Keratinocyte (primary cell): ENCODE data around the gene KCNQ1OT1.

Experiments
- EZH2 ChIP-seq: IDR thresholded peaks from one replicate; pipeline ENCODE4 v1.6.1; 2012; ENCODE audit warnings: inconsistent platforms, mild to moderate bottlenecking, low read length, moderate library complexity
- TF ChIP-seq, protein P1 (sequence below), 3 experiments: IDR thresholded peaks in 1 of 3; conservative IDR thresholded peaks in 1 of 3; optimal IDR thresholded peaks in 1 of 3; 2 replicates in 2 of 3; 3 replicates in 1 of 3; pipeline versions ENCODE3 to v1.5.1; 2011; ENCODE audit warnings: low read length in 3 of 3, mild to moderate bottlenecking in 3 of 3, moderate library complexity in 2 of 3, control low read depth in 1 of 3, inconsistent platforms in 1 of 3; ENCODE audit not compliant: insufficient read depth in 2 of 3; ENCODE audit errors: extremely low read depth in 1 of 3

DNA sequence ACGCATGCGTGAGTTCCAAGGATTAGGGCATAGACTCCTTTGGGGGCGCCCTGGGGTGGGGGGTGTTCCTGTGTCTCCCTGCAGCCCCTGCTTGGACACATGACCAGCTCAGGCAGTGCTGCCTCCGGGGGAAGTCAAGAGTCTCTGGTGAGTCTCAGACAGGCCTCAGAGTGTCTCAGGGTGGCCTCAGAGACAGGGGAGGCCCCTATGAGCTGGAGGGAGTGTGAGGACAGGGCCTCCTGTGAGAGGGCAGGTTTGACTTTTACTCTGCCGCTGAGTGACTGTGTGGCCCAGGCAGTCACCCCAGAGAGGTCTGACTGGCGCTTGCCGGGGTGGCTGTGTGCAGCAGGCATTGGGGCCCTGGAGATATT, 41.2 kb upstream of the KCNQ1OT1 start:
- no peak for TF ChIP-seq EZH2
- TF ChIP-seq, protein P1, sequence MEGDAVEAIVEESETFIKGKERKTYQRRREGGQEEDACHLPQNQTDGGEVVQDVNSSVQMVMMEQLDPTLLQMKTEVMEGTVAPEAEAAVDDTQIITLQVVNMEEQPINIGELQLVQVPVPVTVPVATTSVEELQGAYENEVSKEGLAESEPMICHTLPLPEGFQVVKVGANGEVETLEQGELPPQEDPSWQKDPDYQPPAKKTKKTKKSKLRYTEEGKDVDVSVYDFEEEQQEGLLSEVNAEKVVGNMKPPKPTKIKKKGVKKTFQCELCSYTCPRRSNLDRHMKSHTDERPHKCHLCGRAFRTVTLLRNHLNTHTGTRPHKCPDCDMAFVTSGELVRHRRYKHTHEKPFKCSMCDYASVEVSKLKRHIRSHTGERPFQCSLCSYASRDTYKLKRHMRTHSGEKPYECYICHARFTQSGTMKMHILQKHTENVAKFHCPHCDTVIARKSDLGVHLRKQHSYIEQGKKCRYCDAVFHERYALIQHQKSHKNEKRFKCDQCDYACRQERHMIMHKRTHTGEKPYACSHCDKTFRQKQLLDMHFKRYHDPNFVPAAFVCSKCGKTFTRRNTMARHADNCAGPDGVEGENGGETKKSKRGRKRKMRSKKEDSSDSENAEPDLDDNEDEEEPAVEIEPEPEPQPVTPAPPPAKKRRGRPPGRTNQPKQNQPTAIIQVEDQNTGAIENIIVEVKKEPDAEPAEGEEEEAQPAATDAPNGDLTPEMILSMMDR (optimal IDR thresholded peaks at IDR 0.05 in 1 of 3, IDR thresholded peaks at IDR 0.05 in 1 of 3, conservative IDR thresholded peaks at IDR 0.05 in 1 of 3; ENCODE audit: extremely low read depth in 1 of 3, insufficient read depth in 2 of 3, low read length in 3 of 3) = no peak
